SK-N-SH (cell line): ENCODE data around the gene BDKRB2.

Experiments
- FOXJ3 ChIP-seq: sonication (generic); formaldehyde crosslinking; IDR thresholded peaks from 2 replicates; pipeline ENCODE4 v1.5.1; 2020; ENCODE audit warnings: mild to moderate bottlenecking, missing genetic modification reagents
- GABPA ChIP-seq: IDR thresholded peaks from 2 replicates; pipeline ENCODE4 v1.4.0; 2012; ENCODE audit warnings: low read depth, mild to moderate bottlenecking
- NRF1 ChIP-seq: IDR thresholded peaks from 2 replicates; pipeline ENCODE4 v1.6.1; 2012; ENCODE audit warnings: low read depth, mild to moderate bottlenecking, low read length
- RAD21 ChIP-seq: IDR thresholded peaks from 2 replicates; pipeline ENCODE4 v1.6.1; 2012; ENCODE audit warnings: mild to moderate bottlenecking, low read length
- RFX5 ChIP-seq: IDR thresholded peaks from 2 replicates; pipeline ENCODE4 v1.6.1; 2012; ENCODE audit warnings: mild to moderate bottlenecking, improper control_type of control experiment, low read length
- TCF12 ChIP-seq: IDR thresholded peaks from 2 replicates; pipeline ENCODE4 v1.4.0; 2012
- TEAD4 ChIP-seq: IDR thresholded peaks from 2 replicates; pipeline ENCODE4 v1.4.0; 2012; ENCODE audit warnings: mild to moderate bottlenecking, borderline replicate concordance; ENCODE audit not compliant: insufficient read depth
- TF ChIP-seq, protein P1 (sequence below): fragments of 200-600 bp; sonication (generic); IDR thresholded peaks from 2 replicates; pipeline ENCODE4 v1.6.1; 2017; ENCODE audit warnings: antibody characterized with exemption, mild to moderate bottlenecking, moderate library complexity
- TF ChIP-seq, protein P2 (sequence below): IDR thresholded peaks from 2 replicates; pipeline ENCODE4; 2012
- TF ChIP-seq, protein P3 (sequence below): IDR thresholded peaks from 2 replicates; pipeline ENCODE4 v1.6.1; 2012; ENCODE audit warnings: mild to moderate bottlenecking, low read depth, low read length, moderate library complexity

DNA sequence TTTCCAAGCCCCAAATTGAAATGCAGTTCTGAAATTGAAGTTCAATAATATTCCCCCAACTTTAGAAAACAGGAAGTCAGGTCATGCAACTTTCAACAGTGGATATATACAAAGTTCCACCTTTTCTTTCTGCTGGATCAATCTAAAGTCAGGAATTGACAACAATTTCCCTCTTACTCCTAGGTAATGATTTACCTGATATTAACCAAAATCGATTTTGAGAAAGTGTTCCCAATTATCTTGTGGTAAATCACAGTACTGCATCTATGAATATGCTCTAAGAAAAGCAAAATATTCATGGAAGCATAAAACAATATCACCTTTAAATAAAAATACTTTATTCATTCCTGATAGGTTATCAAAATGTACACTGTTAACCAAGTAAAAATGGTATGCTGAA lies 79.8 kb downstream of the BDKRB2 start:
- TF ChIP-seq, protein P1, sequence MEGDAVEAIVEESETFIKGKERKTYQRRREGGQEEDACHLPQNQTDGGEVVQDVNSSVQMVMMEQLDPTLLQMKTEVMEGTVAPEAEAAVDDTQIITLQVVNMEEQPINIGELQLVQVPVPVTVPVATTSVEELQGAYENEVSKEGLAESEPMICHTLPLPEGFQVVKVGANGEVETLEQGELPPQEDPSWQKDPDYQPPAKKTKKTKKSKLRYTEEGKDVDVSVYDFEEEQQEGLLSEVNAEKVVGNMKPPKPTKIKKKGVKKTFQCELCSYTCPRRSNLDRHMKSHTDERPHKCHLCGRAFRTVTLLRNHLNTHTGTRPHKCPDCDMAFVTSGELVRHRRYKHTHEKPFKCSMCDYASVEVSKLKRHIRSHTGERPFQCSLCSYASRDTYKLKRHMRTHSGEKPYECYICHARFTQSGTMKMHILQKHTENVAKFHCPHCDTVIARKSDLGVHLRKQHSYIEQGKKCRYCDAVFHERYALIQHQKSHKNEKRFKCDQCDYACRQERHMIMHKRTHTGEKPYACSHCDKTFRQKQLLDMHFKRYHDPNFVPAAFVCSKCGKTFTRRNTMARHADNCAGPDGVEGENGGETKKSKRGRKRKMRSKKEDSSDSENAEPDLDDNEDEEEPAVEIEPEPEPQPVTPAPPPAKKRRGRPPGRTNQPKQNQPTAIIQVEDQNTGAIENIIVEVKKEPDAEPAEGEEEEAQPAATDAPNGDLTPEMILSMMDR: no peak
- TF ChIP-seq GABPA (no peak), NRF1 (no peak), TEAD4 (no peak), FOXJ3 (CRISPR knock-in tag) (no peak), RFX5 (no peak), TCF12 (no peak), RAD21 (no peak)
- TF ChIP-seq, protein P2, sequence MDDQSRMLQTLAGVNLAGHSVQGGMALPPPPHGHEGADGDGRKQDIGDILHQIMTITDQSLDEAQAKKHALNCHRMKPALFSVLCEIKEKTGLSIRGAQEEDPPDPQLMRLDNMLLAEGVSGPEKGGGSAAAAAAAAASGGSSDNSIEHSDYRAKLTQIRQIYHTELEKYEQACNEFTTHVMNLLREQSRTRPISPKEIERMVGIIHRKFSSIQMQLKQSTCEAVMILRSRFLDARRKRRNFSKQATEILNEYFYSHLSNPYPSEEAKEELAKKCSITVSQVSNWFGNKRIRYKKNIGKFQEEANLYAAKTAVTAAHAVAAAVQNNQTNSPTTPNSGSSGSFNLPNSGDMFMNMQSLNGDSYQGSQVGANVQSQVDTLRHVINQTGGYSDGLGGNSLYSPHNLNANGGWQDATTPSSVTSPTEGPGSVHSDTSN: no peak
- TF ChIP-seq, protein P3, sequence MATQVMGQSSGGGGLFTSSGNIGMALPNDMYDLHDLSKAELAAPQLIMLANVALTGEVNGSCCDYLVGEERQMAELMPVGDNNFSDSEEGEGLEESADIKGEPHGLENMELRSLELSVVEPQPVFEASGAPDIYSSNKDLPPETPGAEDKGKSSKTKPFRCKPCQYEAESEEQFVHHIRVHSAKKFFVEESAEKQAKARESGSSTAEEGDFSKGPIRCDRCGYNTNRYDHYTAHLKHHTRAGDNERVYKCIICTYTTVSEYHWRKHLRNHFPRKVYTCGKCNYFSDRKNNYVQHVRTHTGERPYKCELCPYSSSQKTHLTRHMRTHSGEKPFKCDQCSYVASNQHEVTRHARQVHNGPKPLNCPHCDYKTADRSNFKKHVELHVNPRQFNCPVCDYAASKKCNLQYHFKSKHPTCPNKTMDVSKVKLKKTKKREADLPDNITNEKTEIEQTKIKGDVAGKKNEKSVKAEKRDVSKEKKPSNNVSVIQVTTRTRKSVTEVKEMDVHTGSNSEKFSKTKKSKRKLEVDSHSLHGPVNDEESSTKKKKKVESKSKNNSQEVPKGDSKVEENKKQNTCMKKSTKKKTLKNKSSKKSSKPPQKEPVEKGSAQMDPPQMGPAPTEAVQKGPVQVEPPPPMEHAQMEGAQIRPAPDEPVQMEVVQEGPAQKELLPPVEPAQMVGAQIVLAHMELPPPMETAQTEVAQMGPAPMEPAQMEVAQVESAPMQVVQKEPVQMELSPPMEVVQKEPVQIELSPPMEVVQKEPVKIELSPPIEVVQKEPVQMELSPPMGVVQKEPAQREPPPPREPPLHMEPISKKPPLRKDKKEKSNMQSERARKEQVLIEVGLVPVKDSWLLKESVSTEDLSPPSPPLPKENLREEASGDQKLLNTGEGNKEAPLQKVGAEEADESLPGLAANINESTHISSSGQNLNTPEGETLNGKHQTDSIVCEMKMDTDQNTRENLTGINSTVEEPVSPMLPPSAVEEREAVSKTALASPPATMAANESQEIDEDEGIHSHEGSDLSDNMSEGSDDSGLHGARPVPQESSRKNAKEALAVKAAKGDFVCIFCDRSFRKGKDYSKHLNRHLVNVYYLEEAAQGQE: no peak
